ENCODE data around the gene RAD51B. TPM values are rescaled to one million over a fixed set of nuclear protein-coding genes. Genes with fewer than 3 reads are reported as not detected.
A peak's percentile ranks its signal among the peaks of the same experiment; 100 is the strongest.

Gene RAD51B
- total RNA-seq, 1 experiment from 2014 or later = 10.8 TPM

DNA sequence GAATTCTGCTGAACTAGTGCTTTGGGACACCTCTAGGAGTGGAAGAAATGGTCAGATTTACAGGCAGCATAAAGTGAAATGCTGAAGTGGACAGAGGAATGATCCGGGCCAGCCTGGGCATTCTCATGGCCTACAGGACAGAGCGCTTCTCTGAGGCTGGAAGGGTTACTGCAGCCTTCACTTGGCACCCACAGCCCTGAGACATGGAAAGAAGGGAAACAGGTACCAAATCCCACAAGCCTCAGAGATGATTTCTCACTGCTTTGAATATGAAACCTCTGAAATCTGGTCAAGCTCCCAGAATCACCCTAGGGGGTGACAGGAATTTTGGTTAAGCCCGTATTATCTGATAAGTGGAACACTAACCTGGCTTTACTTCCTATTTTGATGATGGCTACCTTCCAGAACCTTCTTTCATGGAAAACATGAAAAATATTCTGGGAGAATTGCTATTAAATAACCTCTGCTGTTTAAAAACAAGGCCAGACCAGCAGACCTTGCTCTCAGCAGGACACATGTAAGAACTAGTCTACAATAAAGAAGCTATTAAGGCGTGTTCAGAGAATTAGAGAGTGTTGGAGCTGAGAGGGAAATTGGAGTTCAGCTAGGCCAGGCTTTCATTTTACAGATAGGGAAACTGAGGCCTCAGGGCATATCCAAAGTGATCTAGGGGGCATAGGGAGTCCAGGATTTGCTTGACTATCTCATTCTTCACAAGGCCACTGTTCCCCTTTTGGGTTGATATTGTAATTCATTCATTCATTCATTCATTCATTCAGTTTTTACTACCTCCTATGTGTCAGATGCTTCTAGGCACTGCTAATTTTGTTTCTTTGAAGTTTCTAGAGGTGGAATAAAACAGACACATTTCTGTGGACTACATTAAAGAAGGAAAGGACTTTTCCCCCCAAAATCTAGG is 691.8 kb downstream of the RAD51B start:
- Histone ChIP-seq H3K27ac (ENCODE audit: low read length) (no peak overlapping the region), H3F3A (ENCODE audit: low read length, unreplicated experiment) (no peaks in the 10 kb centered on the region), H3K4me1 (ENCODE audit: insufficient read depth, low read length) (peaks cover 31% of the 10 kb centered on the region), H3K79me2 (ENCODE audit: low read length) (no peaks in the 10 kb centered on the region), H4K20me1 (ENCODE audit: low read length) (no peaks in the 10 kb centered on the region), H3K4me2 (ENCODE audit: low read length) (no peak overlapping the region), H3K9ac (ENCODE audit: low read length) (no peak overlapping the region), H3K36me3 (ENCODE audit: low read depth, low read length) (no peaks in the 10 kb centered on the region), H3K27me3 (ENCODE audit: low read length) (no peaks in the 10 kb centered on the region), H2AFZ (ENCODE audit: low read length) (no peak overlapping the region), H3K9me3 (ENCODE audit: low read length) (no peaks in the 10 kb centered on the region), H3K4me3 (ENCODE audit: low read length) (no peak overlapping the region), H3K9me2 (replicated peaks; ENCODE audit: low read length) (no peaks in the 10 kb centered on the region)
- DNase-seq = no peak
- TF ChIP-seq EZH2phosphoT487 (IDR thresholded peaks at IDR 0.05; ENCODE audit: borderline replicate concordance, low read length) (no peak), EZH2 (IDR thresholded peaks at IDR 0.05; ENCODE audit: low read length, unreplicated experiment) (no peak)
- TF ChIP-seq, protein P1, sequence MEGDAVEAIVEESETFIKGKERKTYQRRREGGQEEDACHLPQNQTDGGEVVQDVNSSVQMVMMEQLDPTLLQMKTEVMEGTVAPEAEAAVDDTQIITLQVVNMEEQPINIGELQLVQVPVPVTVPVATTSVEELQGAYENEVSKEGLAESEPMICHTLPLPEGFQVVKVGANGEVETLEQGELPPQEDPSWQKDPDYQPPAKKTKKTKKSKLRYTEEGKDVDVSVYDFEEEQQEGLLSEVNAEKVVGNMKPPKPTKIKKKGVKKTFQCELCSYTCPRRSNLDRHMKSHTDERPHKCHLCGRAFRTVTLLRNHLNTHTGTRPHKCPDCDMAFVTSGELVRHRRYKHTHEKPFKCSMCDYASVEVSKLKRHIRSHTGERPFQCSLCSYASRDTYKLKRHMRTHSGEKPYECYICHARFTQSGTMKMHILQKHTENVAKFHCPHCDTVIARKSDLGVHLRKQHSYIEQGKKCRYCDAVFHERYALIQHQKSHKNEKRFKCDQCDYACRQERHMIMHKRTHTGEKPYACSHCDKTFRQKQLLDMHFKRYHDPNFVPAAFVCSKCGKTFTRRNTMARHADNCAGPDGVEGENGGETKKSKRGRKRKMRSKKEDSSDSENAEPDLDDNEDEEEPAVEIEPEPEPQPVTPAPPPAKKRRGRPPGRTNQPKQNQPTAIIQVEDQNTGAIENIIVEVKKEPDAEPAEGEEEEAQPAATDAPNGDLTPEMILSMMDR (conservative IDR thresholded peaks at IDR 0.05; ENCODE audit: low read depth, low read length) = no peak
- intact Hi-C loops (cut with micrococcal nuclease) = no loop called here
- CTCF ChIA-PET = interaction anchor here (0.6 kb wide), 1 partner anchor 629 kb away, joined by 5 read pairs; no protein-coding TSS in a partner anchor
- ATAC-seq = no peak
- BruUV-seq (replicated peaks) = no TSS peak
- POLR2A ChIA-PET (ENCODE audit: unreplicated experiment) = no interaction called here

DNA sequence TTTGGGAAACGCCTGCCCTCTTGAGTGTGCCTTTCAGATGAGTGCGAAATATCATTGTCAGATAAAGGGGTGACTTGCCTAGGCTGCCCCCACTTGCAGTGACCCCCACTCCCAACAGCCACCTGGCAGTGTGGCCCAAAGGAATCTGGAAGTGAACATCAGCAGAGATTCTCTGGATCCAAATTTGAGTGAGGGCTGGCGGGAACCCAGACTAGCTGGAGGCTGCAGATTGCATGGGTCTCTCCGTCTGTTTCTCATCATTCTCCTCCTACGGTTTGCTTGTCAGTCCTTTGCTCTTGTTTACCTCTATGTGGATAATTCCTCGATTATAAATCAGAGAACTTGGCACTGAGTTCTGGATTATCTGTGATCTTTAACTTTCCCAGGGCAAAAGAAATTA is 692.5 kb downstream of the RAD51B start:
- Histone ChIP-seq H3F3A (ENCODE audit: low read length, unreplicated experiment) (no peaks in the 10 kb centered on the region), H3K9me3 (ENCODE audit: low read length) (no peaks in the 10 kb centered on the region), H3K36me3 (ENCODE audit: low read depth, low read length) (no peaks in the 10 kb centered on the region), H3K4me3 (ENCODE audit: low read length) (no peak overlapping the region), H3K9me2 (replicated peaks; ENCODE audit: low read length) (no peaks in the 10 kb centered on the region), H3K9ac (ENCODE audit: low read length) (no peak overlapping the region), H2AFZ (ENCODE audit: low read length) (no peak overlapping the region), H3K79me2 (ENCODE audit: low read length) (no peaks in the 10 kb centered on the region), H3K4me2 (ENCODE audit: low read length) (no peak overlapping the region), H3K4me1 (ENCODE audit: insufficient read depth, low read length) (peaks cover 24% of the 10 kb centered on the region), H3K27ac (ENCODE audit: low read length) (no peak overlapping the region), H3K27me3 (ENCODE audit: low read length) (no peaks in the 10 kb centered on the region), H4K20me1 (ENCODE audit: low read length) (no peaks in the 10 kb centered on the region)
- TF ChIP-seq EZH2phosphoT487 (IDR thresholded peaks at IDR 0.05; ENCODE audit: borderline replicate concordance, low read length) (no peak), EZH2 (IDR thresholded peaks at IDR 0.05; ENCODE audit: low read length, unreplicated experiment) (no peak)
- TF ChIP-seq, protein P1 (conservative IDR thresholded peaks at IDR 0.05; ENCODE audit: low read depth, low read length) = no peak
- no TSS peak for BruUV-seq (replicated peaks)
- DNase-seq (no peak), ATAC-seq (no peak)
- ChIA-PET CTCF (no interaction called here), POLR2A (ENCODE audit: unreplicated experiment) (no interaction called here)
- intact Hi-C loops (cut with micrococcal nuclease) = no loop called here

DNA sequence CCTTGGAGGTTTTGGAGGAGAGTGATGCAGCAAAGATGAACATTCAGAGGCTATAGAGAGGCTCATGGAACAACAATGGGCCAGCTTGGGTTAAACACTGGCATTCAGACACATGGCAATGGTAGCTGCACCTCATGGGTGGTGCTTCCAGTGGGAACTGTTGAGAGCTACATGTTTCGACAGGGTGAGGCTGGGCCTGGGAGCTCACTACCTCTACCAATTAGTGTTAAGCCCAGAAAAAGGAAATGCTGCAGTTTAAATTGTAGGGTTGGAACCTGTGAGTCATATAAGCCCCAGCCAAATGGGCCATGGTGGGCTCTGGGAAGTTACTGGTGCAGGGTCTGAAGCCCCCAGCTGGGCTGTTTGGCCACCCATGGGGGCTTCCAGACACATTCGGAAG is 693.6 kb downstream of the RAD51B start:
- Histone ChIP-seq H2AFZ (ENCODE audit: low read length) (no peak overlapping the region), H3K79me2 (ENCODE audit: low read length) (no peaks in the 10 kb centered on the region), H3K27me3 (ENCODE audit: low read length) (no peaks in the 10 kb centered on the region), H4K20me1 (ENCODE audit: low read length) (no peaks in the 10 kb centered on the region), H3F3A (ENCODE audit: low read length, unreplicated experiment) (no peaks in the 10 kb centered on the region), H3K9me3 (ENCODE audit: low read length) (no peaks in the 10 kb centered on the region), H3K4me3 (ENCODE audit: low read length) (no peak overlapping the region), H3K27ac (ENCODE audit: low read length) (no peak overlapping the region), H3K9ac (ENCODE audit: low read length) (no peak overlapping the region), H3K4me1 (ENCODE audit: insufficient read depth, low read length) (peaks cover 19% of the 10 kb centered on the region), H3K9me2 (replicated peaks; ENCODE audit: low read length) (no peaks in the 10 kb centered on the region), H3K36me3 (ENCODE audit: low read depth, low read length) (no peaks in the 10 kb centered on the region), H3K4me2 (ENCODE audit: low read length) (no peak overlapping the region)
- CTCF ChIA-PET = no interaction called here
- intact Hi-C loops (cut with micrococcal nuclease) = no loop called here
- no TSS peak for BruUV-seq (replicated peaks)
- POLR2A ChIA-PET (ENCODE audit: unreplicated experiment) = no interaction called here
- peak; percentile 17; the same call in 1 of the 2 replicates for ATAC-seq
- TF ChIP-seq, protein P1 (conservative IDR thresholded peaks at IDR 0.05; ENCODE audit: low read depth, low read length) = no peak
- TF ChIP-seq EZH2phosphoT487 (IDR thresholded peaks at IDR 0.05; ENCODE audit: borderline replicate concordance, low read length) = no peak
- TF ChIP-seq EZH2 (IDR thresholded peaks at IDR 0.05; ENCODE audit: low read length, unreplicated experiment) = no peak
- DNase-seq = no peak

Data from PC-3 (cell line).